Brain microvascular endothelial cell (primary cell): ENCODE data around the gene FOXG1.

ENCODE experiments used
- DNase-seq: peaks from one replicate; pipeline ENCODE4 v3.0.0-alpha.2; 2020
- H3K27ac ChIP-seq: fragments of 250-450 bp; sonication (Bioruptor Pico); 2 replicates; pipeline ENCODE4 v1.5.1; 2020; ENCODE audit warnings: mild to moderate bottlenecking, moderate library complexity
- H3K27me3 ChIP-seq: fragments of 250-450 bp; sonication (Bioruptor Pico); replicated peaks from 2 replicates; pipeline ENCODE4 v1.5.1; 2020; ENCODE audit warnings: mild to moderate bottlenecking
- H3K36me3 ChIP-seq: fragments of 250-450 bp; sonication (Bioruptor Pico); replicated peaks from 2 replicates; pipeline ENCODE4 v1.5.1; 2020; ENCODE audit warnings: mild to moderate bottlenecking
- H3K4me3 ChIP-seq: 2 replicates; pipeline ENCODE4 v1.5.1; 2011; ENCODE audit warnings: low read depth, mild to moderate bottlenecking, control low read depth, low read length, moderate library complexity
- in situ Hi-C: cut with HindIII; loops from 2 replicates; pipeline ENCODE4 v1.10.0; 2017; ENCODE audit warnings: low sequenced_read_pairs, low pct_ligation_motif_present
- TF ChIP-seq, protein P1 (sequence below): IDR thresholded peaks from 2 replicates; pipeline ENCODE4 v1.5.1; 2011; ENCODE audit warnings: low read depth, mild to moderate bottlenecking, moderate library complexity, low read length, control low read depth, inconsistent platforms; ENCODE audit errors: missing control alignments

The FOXG1 gene

GRCh38 chr14:28759653-28760313 is 6.8 kb upstream of the FOXG1 start:
- Histone ChIP-seq H3K27me3 (peaks cover 52% of the 10 kb centered on the region), H3K27ac (no peak overlapping the region), H3K36me3 (no peaks in the 10 kb centered on the region), H3K4me3 (no peak overlapping the region)
- DNase-seq: no peak
- in situ Hi-C loops: loop anchor here (25.0 kb wide), 1 partner anchor 778 kb away; no protein-coding TSS in a partner anchor
- TF ChIP-seq, protein P1, sequence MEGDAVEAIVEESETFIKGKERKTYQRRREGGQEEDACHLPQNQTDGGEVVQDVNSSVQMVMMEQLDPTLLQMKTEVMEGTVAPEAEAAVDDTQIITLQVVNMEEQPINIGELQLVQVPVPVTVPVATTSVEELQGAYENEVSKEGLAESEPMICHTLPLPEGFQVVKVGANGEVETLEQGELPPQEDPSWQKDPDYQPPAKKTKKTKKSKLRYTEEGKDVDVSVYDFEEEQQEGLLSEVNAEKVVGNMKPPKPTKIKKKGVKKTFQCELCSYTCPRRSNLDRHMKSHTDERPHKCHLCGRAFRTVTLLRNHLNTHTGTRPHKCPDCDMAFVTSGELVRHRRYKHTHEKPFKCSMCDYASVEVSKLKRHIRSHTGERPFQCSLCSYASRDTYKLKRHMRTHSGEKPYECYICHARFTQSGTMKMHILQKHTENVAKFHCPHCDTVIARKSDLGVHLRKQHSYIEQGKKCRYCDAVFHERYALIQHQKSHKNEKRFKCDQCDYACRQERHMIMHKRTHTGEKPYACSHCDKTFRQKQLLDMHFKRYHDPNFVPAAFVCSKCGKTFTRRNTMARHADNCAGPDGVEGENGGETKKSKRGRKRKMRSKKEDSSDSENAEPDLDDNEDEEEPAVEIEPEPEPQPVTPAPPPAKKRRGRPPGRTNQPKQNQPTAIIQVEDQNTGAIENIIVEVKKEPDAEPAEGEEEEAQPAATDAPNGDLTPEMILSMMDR: no peak

- Histone ChIP-seq H3K4me3 (no peak overlapping the region), H3K27me3 (peaks cover 56% of the 10 kb centered on the region), H3K36me3 (no peaks in the 10 kb centered on the region), H3K27ac (no peak overlapping the region)
- DNase-seq: no peak
- TF ChIP-seq, protein P1: no peak
- in situ Hi-C loops: loop anchor here (25.0 kb wide), 1 partner anchor 777 kb away; no protein-coding TSS in a partner anchor
Measured at GRCh38 chr14:28760431-28760996, 6.1 kb upstream of the FOXG1 start.

DNA sequence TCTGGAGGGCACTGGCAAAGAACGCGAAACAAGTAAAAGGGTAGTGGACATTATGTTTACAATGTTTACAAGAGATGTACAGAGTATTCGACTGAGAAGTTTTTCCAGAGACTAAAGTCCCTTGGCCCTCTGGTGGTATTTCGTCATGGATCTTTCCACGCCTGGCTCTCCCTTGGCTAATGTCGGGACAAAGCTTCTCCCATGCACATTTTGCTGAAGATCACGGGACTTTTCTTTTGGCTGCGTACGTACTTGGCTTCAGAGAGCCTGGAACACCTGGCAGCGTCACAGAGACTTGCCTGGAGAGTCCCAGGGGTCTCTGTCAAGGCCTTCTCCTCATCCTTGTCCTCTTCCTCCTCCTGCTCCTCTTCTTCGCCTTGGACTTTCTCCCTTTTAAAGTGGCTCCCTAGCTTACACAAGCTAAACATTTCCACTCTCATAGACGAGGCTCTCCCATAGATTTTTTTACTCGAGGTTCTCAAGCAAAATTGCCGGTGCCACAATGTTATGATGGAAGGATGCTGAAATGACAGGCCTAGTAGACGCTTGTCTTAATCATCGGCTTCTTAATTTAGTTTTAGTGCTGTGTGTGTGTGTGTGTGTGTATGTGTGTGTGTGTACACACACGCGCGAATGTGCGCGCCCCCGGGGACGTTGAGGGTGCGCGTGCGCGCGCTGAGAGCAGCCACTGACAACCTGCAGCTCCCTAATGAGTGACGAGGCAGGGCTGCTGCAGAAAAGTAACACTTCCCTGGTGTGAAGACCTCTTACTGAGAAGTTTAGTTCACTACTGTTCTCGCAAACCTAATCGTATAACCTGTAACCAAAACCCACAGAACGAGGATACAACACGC is 4.9 kb upstream of the FOXG1 start:
- in situ Hi-C loops: loop anchor here (25.0 kb wide), 1 partner anchor 776 kb away; no protein-coding TSS in a partner anchor
- no peak overlapping the region for H3K4me3 ChIP-seq
- peaks cover 57% of the 10 kb centered on the region for H3K27me3 ChIP-seq
- no peaks in the 10 kb centered on the region for H3K36me3 ChIP-seq
- no peak overlapping the region for H3K27ac ChIP-seq
- DNase-seq: no peak
- TF ChIP-seq, protein P1: no peak

GRCh38 chr14:28762303-28762954 is 4.2 kb upstream of the FOXG1 start:
- TF ChIP-seq, protein P1: no peak
- Histone ChIP-seq H3K4me3 (no peak overlapping the region), H3K27me3 (peaks cover 55% of the 10 kb centered on the region), H3K36me3 (no peaks in the 10 kb centered on the region), H3K27ac (no peak overlapping the region)
- in situ Hi-C loops: loop anchor here (25.0 kb wide), 1 partner anchor 775 kb away; no protein-coding TSS in a partner anchor
- no peak for DNase-seq

- Histone ChIP-seq H3K4me3 (no peak overlapping the region), H3K27ac (no peak overlapping the region), H3K36me3 (no peaks in the 10 kb centered on the region), H3K27me3 (peaks cover 55% of the 10 kb centered on the region)
- TF ChIP-seq, protein P1: no peak
- no peak for DNase-seq
- in situ Hi-C loops: loop anchor here (25.0 kb wide), 1 partner anchor 774 kb away; no protein-coding TSS in a partner anchor
Measured at GRCh38 chr14:28762955-28763326, 3.6 kb upstream of the FOXG1 start.
